Bronchial epithelial cell (primary cell): ENCODE data around the gene CPNE5. TPM values are rescaled to one million over a fixed set of nuclear protein-coding genes. Genes with fewer than 3 reads are reported as not detected.

Source experiments
- DNase-seq: peaks from one replicate; pipeline ENCODE4 v3.0.0-alpha.2; 2010; ENCODE audit warnings: low read depth
- FAIRE-seq: peaks from 2 replicates; lab custom pipeline; 2011; peaks lifted over from hg19 to GRCh38; lab: Jason Lieb, UNC
- H3K27me3 ChIP-seq: 2 replicates; pipeline ENCODE4 v1.5.1; 2011; ENCODE audit warnings: low read length; ENCODE audit not compliant: control insufficient read depth, insufficient read depth
- H3K36me3 ChIP-seq: 2 replicates; pipeline ENCODE4 v1.5.1; 2011; ENCODE audit warnings: low read length; ENCODE audit not compliant: control insufficient read depth, insufficient read depth
- H3K4me3 ChIP-seq: 2 replicates; pipeline ENCODE4 v1.5.1; 2011; ENCODE audit warnings: mild to moderate bottlenecking, low read depth, low read length, control low read depth
- CTCF ChIP-seq: IDR thresholded peaks from 2 replicates; pipeline ENCODE4 v1.5.1; 2011; ENCODE audit warnings: mild to moderate bottlenecking, moderate library complexity, low read length, control low read depth, inconsistent platforms; ENCODE audit not compliant: insufficient read depth, severe bottlenecking
- total RNA-seq: library from RNA; depleted of rRNA; stranded (reverse); fragments of >200 nt; gene quantifications from 2 replicates; pipeline ENCODE4 v1.2.1, GENCODE V29; 2014

Gene CPNE5
- total RNA-seq, 1 donor from 2014 or later: not detected

GRCh38 chr6:36793913-36794712 lies 45.1 kb downstream of the CPNE5 start:
- Histone ChIP-seq H3K4me3 (no peak overlapping the region), H3K36me3 (no peaks in the 10 kb centered on the region), H3K27me3 (peaks cover 12% of the 10 kb centered on the region)
- no peak for TF ChIP-seq CTCF
- DNase-seq (no peak), FAIRE-seq (no peak)

- DNase-seq (no peak), FAIRE-seq (no peak)
- H3K4me3 ChIP-seq: no peak overlapping the region
- H3K36me3 ChIP-seq: no peaks in the 10 kb centered on the region
- H3K27me3 ChIP-seq: peaks cover 18% of the 10 kb centered on the region
- TF ChIP-seq CTCF: no peak
Observed at GRCh38 chr6:36793296-36793912, 45.8 kb downstream of the CPNE5 start.

GRCh38 chr6:36791521-36792135 lies 47.6 kb downstream of the CPNE5 start:
- TF ChIP-seq CTCF: no peak
- Histone ChIP-seq H3K27me3 (peaks cover 18% of the 10 kb centered on the region), H3K36me3 (no peaks in the 10 kb centered on the region), H3K4me3 (no peak overlapping the region)
- no peak for FAIRE-seq
- DNase-seq: no peak

- no peaks in the 10 kb centered on the region for H3K36me3 ChIP-seq
- FAIRE-seq (no peak), DNase-seq (no peak)
- peaks cover 18% of the 10 kb centered on the region for H3K27me3 ChIP-seq
- H3K4me3 ChIP-seq: no peak overlapping the region
- TF ChIP-seq CTCF: no peak
Observed at GRCh38 chr6:36791085-36791484, 48.2 kb downstream of the CPNE5 start.

- DNase-seq: peak; percentile 8
- Histone ChIP-seq H3K27me3 (peaks cover 18% of the 10 kb centered on the region), H3K4me3 (no peak overlapping the region), H3K36me3 (no peaks in the 10 kb centered on the region)
- FAIRE-seq: no peak
- no peak for TF ChIP-seq CTCF
Observed at GRCh38 chr6:36788768-36789167, 50.5 kb downstream of the CPNE5 start.
